Prostate gland (tissue), 2 donors: Measurements from ENCODE around the gene FOLR1.

Experiments used
- POLR2A ChIP-seq: fragments of 450-650 bp; IDR thresholded peaks from one replicate; pipeline ENCODE4 v1.6.1; 2016; ENCODE audit warnings: antibody characterized with exemption, mild to moderate bottlenecking
- POLR2AphosphoS5 ChIP-seq: sonication (generic); formaldehyde crosslinking; IDR thresholded peaks from one replicate; pipeline ENCODE4 v1.6.1; 2017; ENCODE audit warnings: antibody characterized with exemption
- TF ChIP-seq, protein P1 (sequence below), 4 experiments: fragments of 200-600 bp in 2 of 4; fragments of 450-650 bp in 2 of 4; sonication (generic) in 2 of 4; IDR thresholded peaks; 1 replicate in 3 of 4; 2 replicates in 1 of 4; pipeline ENCODE4 v1.5.1; 2016 to 2019; ENCODE audit warnings: antibody characterized with exemption in 4 of 4, mild to moderate bottlenecking in 2 of 4, moderate library complexity in 2 of 4

DNA sequence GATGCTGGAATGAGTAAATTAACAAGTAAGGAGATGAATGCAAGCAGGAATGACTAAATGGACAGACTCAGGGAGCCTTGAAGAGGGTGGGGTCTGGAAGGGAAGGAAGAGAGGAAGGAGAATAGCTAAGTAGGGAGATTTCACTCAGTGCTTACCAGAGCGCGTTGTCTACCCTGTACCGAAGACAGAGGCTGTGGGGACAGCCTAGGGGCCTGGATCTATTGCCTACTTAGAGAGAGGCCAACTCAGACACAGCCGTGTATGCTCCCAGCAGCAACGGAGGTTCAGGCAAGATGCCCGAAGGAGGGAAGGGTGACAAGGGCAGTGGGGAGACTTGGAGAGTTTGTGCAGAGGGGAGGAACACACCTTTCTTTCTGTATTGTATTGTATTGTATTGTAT is 24.7 kb downstream of the FOLR1 start, which contains the start of gene FOLR2:
- TF ChIP-seq POLR2AphosphoS5 (no peak), POLR2A (no peak)
- TF ChIP-seq, protein P1, sequence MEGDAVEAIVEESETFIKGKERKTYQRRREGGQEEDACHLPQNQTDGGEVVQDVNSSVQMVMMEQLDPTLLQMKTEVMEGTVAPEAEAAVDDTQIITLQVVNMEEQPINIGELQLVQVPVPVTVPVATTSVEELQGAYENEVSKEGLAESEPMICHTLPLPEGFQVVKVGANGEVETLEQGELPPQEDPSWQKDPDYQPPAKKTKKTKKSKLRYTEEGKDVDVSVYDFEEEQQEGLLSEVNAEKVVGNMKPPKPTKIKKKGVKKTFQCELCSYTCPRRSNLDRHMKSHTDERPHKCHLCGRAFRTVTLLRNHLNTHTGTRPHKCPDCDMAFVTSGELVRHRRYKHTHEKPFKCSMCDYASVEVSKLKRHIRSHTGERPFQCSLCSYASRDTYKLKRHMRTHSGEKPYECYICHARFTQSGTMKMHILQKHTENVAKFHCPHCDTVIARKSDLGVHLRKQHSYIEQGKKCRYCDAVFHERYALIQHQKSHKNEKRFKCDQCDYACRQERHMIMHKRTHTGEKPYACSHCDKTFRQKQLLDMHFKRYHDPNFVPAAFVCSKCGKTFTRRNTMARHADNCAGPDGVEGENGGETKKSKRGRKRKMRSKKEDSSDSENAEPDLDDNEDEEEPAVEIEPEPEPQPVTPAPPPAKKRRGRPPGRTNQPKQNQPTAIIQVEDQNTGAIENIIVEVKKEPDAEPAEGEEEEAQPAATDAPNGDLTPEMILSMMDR (IDR thresholded peaks at IDR 0.05): no peak
